Measurements from ENCODE around the gene GLG1.
"Not testable (repeated sequence)": the region's sequence is repeated elsewhere in the genome, so short reads cannot be mapped to it uniquely, and the experiment has no call there.

The GLG1 gene

GRCh38 chr16:74448990-74449389 is 157.9 kb downstream of the GLG1 start:
- TF ChIP-seq CTCF (IDR thresholded peaks at IDR 0.05; ENCODE audit: unreplicated experiment in 3 of 3): no peak
- Mint-ChIP-seq H3K4me1 (no peaks in the 10 kb centered on the region), H3K27me3 (ENCODE audit: low read depth) (no peaks in the 10 kb centered on the region), H3K4me3 (no peak overlapping the region), H3K9me3 (no peaks in the 10 kb centered on the region), H3K27ac (peak overlapping the region in 2 of 3 experiments; percentile 18 to 45), H3K36me3 (ENCODE audit: low read depth) (peaks cover 61% of the 10 kb centered on the region)

- Mint-ChIP-seq H3K27ac (no peak overlapping the region), H3K27me3 (ENCODE audit: low read depth) (no peaks in the 10 kb centered on the region), H3K9me3 (no peaks in the 10 kb centered on the region), H3K4me1 (no peaks in the 10 kb centered on the region), H3K36me3 (ENCODE audit: low read depth) (peaks cover 55% of the 10 kb centered on the region), H3K4me3 (no peak overlapping the region)
- TF ChIP-seq CTCF (IDR thresholded peaks at IDR 0.05; ENCODE audit: unreplicated experiment in 3 of 3): no peak
These were observed 159.3 kb downstream of the GLG1 start for GRCh38 chr16:74447578-74447977.

GRCh38 chr16:74446866-74447265 is 160.0 kb downstream of the GLG1 start:
- Mint-ChIP-seq H3K4me1 (no peaks in the 10 kb centered on the region), H3K36me3 (ENCODE audit: low read depth) (peaks cover 49% of the 10 kb centered on the region), H3K4me3 (no peak overlapping the region), H3K27ac (no peak overlapping the region), H3K9me3 (no peaks in the 10 kb centered on the region), H3K27me3 (ENCODE audit: low read depth) (no peaks in the 10 kb centered on the region)
- no peak for TF ChIP-seq CTCF (IDR thresholded peaks at IDR 0.05; ENCODE audit: unreplicated experiment in 3 of 3)

GRCh38 chr16:74443624-74444346 is 163.1 kb downstream of the GLG1 start:
- not testable (repeated sequence) for H3K4me3 Mint-ChIP-seq; H3K27ac Mint-ChIP-seq; H3K4me1 Mint-ChIP-seq; H3K27me3 Mint-ChIP-seq (ENCODE audit: low read depth); H3K9me3 Mint-ChIP-seq
- H3K36me3 Mint-ChIP-seq (ENCODE audit: low read depth): peaks cover 46% of the 10 kb centered on the region

GRCh38 chr16:74439685-74440084 is 167.2 kb downstream of the GLG1 start:
- H3K4me3 Mint-ChIP-seq: no peak overlapping the region
- H3K4me1 Mint-ChIP-seq: no peaks in the 10 kb centered on the region
- H3K36me3 Mint-ChIP-seq (ENCODE audit: low read depth): peaks cover 48% of the 10 kb centered on the region
- H3K27me3 Mint-ChIP-seq (ENCODE audit: low read depth): no peaks in the 10 kb centered on the region
- TF ChIP-seq CTCF (IDR thresholded peaks at IDR 0.05; ENCODE audit: unreplicated experiment in 3 of 3): no peak
- H3K27ac Mint-ChIP-seq: no peak overlapping the region
- peaks cover 9% of the 10 kb centered on the region for H3K9me3 Mint-ChIP-seq

GRCh38 chr16:74438492-74438979 is 168.4 kb downstream of the GLG1 start:
- Mint-ChIP-seq H3K4me1 (no peaks in the 10 kb centered on the region), H3K36me3 (ENCODE audit: low read depth) (peaks cover 48% of the 10 kb centered on the region), H3K4me3 (no peak overlapping the region), H3K9me3 (peaks cover 9% of the 10 kb centered on the region), H3K27ac (peak overlapping the region in 1 of 3 experiments; percentile 15), H3K27me3 (ENCODE audit: low read depth) (no peaks in the 10 kb centered on the region)
- TF ChIP-seq CTCF (IDR thresholded peaks at IDR 0.05; ENCODE audit: unreplicated experiment in 3 of 3): no peak
